ENCODE data around the gene MARCHF5.

DNA sequence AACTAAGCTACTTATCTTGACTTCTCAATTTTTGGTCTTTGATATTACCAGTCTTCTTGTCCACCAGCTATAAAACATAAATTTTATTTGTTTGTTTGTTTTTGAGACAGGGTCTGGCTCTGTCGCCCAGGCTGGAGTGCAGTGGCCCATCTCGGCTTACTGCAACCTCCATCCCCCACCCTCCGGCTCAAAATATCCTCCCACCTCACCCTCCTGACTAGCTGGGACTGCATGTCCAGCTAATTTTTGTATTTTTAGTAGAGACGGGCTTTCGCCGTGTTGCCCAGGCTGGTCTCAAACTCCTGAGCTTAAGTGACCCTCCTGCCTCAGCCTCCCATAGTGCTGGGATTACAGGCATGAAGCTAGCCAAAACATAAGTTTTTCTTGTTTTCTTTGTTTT, 7.5 kb downstream of the MARCHF5 start:
- no peak for TF ChIP-seq POLR2A (IDR thresholded peaks at IDR 0.05)
- TF ChIP-seq, protein P1, sequence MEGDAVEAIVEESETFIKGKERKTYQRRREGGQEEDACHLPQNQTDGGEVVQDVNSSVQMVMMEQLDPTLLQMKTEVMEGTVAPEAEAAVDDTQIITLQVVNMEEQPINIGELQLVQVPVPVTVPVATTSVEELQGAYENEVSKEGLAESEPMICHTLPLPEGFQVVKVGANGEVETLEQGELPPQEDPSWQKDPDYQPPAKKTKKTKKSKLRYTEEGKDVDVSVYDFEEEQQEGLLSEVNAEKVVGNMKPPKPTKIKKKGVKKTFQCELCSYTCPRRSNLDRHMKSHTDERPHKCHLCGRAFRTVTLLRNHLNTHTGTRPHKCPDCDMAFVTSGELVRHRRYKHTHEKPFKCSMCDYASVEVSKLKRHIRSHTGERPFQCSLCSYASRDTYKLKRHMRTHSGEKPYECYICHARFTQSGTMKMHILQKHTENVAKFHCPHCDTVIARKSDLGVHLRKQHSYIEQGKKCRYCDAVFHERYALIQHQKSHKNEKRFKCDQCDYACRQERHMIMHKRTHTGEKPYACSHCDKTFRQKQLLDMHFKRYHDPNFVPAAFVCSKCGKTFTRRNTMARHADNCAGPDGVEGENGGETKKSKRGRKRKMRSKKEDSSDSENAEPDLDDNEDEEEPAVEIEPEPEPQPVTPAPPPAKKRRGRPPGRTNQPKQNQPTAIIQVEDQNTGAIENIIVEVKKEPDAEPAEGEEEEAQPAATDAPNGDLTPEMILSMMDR (IDR thresholded peaks at IDR 0.05): no peak

Measured in adrenal gland (tissue), 5 donors.